AG08396 (cell line): ENCODE results near the gene KRT36.
A peak's percentile ranks its signal among the peaks of the same experiment; 100 is the strongest.

Experiments
- DNase-seq: peaks from one replicate; pipeline ENCODE4 v3.0.0; 2012; ENCODE audit warnings: low spot score, mixed read lengths

KRT36 gene

GRCh38 chr17:41500131-41500911 lies 10.6 kb upstream of the KRT36 start:
- DNase-seq: peak; percentile 54

- DNase-seq: no peak
Measured at GRCh38 chr17:41499714-41500113, 10.0 kb upstream of the KRT36 start.

- no peak for DNase-seq
Measured at GRCh38 chr17:41498276-41498675, 8.6 kb upstream of the KRT36 start.

- DNase-seq: peak; percentile 88
Measured at GRCh38 chr17:41496803-41497484, 7.2 kb upstream of the KRT36 start.

GRCh38 chr17:41494524-41494923 lies 4.8 kb upstream of the KRT36 start:
- DNase-seq: peak; percentile 42

GRCh38 chr17:41492771-41493170 lies 3.1 kb upstream of the KRT36 start:
- DNase-seq: no peak

GRCh38 chr17:41492351-41492750 lies 2.6 kb upstream of the KRT36 start:
- no peak for DNase-seq

GRCh38 chr17:41491476-41491875 lies 1.8 kb upstream of the KRT36 start:
- DNase-seq: no peak

- DNase-seq: no peak
Measured at GRCh38 chr17:41490000-41490990, 585 bp upstream of the KRT36 start.

GRCh38 chr17:41486809-41487530 lies 2.7 kb downstream of the KRT36 start:
- no peak for DNase-seq

- DNase-seq: no peak
Measured at GRCh38 chr17:41486316-41486715, 3.4 kb downstream of the KRT36 start.

- no peak for DNase-seq
Measured at GRCh38 chr17:41484920-41485904, 4.5 kb downstream of the KRT36 start.

- DNase-seq: no peak
Measured at GRCh38 chr17:41483991-41484826, 5.5 kb downstream of the KRT36 start.

GRCh38 chr17:41483531-41483930 lies 6.2 kb downstream of the KRT36 start:
- no peak for DNase-seq

- no peak for DNase-seq
Measured at GRCh38 chr17:41481036-41481435, 8.7 kb downstream of the KRT36 start, which contains the start of gene KRT35. Gene KRT35, minus strand, starts transcription at chr17:41481151. Its CDS starts 54 bp downstream, at chr17:41481097.

GRCh38 chr17:41480581-41480980 lies 9.1 kb downstream of the KRT36 start:
- no peak for DNase-seq

GRCh38 chr17:41480136-41480535 lies 9.6 kb downstream of the KRT36 start:
- no peak for DNase-seq

GRCh38 chr17:41478237-41478636 lies 11.5 kb downstream of the KRT36 start:
- DNase-seq: no peak
